Kidney (tissue), 14 donors: Measurements from ENCODE around the gene GATB. TPM values are rescaled to one million over a fixed set of nuclear protein-coding genes. Genes with fewer than 3 reads are reported as not detected.

Experiments
- DNase-seq, 5 donors: peaks; one replicate each; pipeline ENCODE4 v3.0.0-alpha.2; 2013 to 2020
- FAIRE-seq: peaks from 2 replicates; lab custom pipeline; 2012; peaks lifted over from hg19 to GRCh38; lab: Jason Lieb, UNC
- H3K27ac ChIP-seq, 2 donors: one replicate each; pipeline ENCODE4 v1.7.0; 2013; ENCODE audit warnings: low read depth in 2 of 2, low read length in 2 of 2, inconsistent platforms in 1 of 2
- H3K27me3 ChIP-seq: one replicate; pipeline ENCODE4 v1.7.1; 2013; ENCODE audit warnings: low read length, inconsistent platforms; ENCODE audit not compliant: control insufficient read depth, insufficient read depth
- H3K36me3 ChIP-seq, 3 donors: one replicate each; pipeline versions ENCODE4 v1.7.0 to v1.7.1; 2013; ENCODE audit warnings: low read length in 3 of 3, control low read depth in 1 of 3, inconsistent platforms in 1 of 3; ENCODE audit not compliant: insufficient read depth in 3 of 3, control insufficient read depth in 2 of 3
- H3K4me1 ChIP-seq, 3 donors: one replicate each; pipeline versions ENCODE4 v1.7.0 to v1.7.1; 2013; ENCODE audit warnings: low read length in 3 of 3, inconsistent platforms in 1 of 3, low read depth in 1 of 3; ENCODE audit not compliant: control insufficient read depth in 2 of 3, insufficient read depth in 2 of 3
- H3K4me3 ChIP-seq, 3 donors: one replicate each; pipeline versions ENCODE4 v1.7.0 to v1.8.1; 2013; ENCODE audit warnings: low read length in 3 of 3, control low read depth in 1 of 3, inconsistent platforms in 1 of 3
- H3K9ac ChIP-seq, 3 donors: one replicate each; pipeline versions ENCODE4 v1.7.0 to v1.7.1; 2013; ENCODE audit warnings: low read length in 3 of 3, control low read depth in 1 of 3, inconsistent platforms in 1 of 3
- H3K9me3 ChIP-seq, 3 donors: one replicate each; pipeline versions ENCODE4 v1.7.0 to v1.7.1; 2013; ENCODE audit warnings: low read length in 3 of 3, control low read depth in 1 of 3, inconsistent platforms in 1 of 3; ENCODE audit not compliant: control insufficient read depth in 2 of 3, insufficient read depth in 1 of 3
- CTCF ChIP-seq: IDR thresholded peaks from 3 replicates; pipeline ENCODE4 v1.5.1; 2012; ENCODE audit warnings: mild to moderate bottlenecking, moderate library complexity, borderline replicate concordance; ENCODE audit not compliant: insufficient read depth; ENCODE audit errors: extremely low read depth
- intact Hi-C: fragments of 100-400 bp; cut with DNase I; formaldehyde crosslinking; loops from one replicate; pipeline ENCODE4 v1.11.1; 2022
- polyA plus RNA-seq: library from polyadenylated mRNA; stranded (reverse); fragments of 350-450 nt; fragmentation: Illumina TruSeq; extraction: RNeasy Lipid Tissue Mini Kit (QIAGEN cat#74804); gene quantifications from one replicate; pipeline ENCODE4 v1.2.3, GENCODE V29; 2014; ENCODE audit warnings: low read depth, low replicate concordance; ENCODE audit not compliant: insufficient read depth
- total RNA-seq: library from RNA; stranded (reverse); fragmentation: NEBNext Ultra II Directional; extraction: Animal tissue kit (Norgen Biotek cat#: 25700); gene quantifications from one replicate; pipeline ENCODE4 v1.2.1, GENCODE V29; 2021
- donor health status: control.
- donor health status: control.
- donor health status: control.
- donor health status: control.
- donor health status: control.
- donor health status: DM: yes; HTN: yes; CAD: no.
- donor health status: Normal renal cell carcinoma (clear cell type).

Gene GATB
- total and polyA plus RNA-seq, 2 donors from 2014 or later = 17.0 to 50.9 TPM

- no peak for FAIRE-seq
- no peaks in the 10 kb centered on the region for H3K27me3 ChIP-seq
- no peaks in the 10 kb centered on the region for H3K9me3 ChIP-seq
- intact Hi-C loops = no loop called here
- no peak overlapping the region for H3K9ac ChIP-seq
- no peak overlapping the region for H3K4me3 ChIP-seq
- no peaks in the 10 kb centered on the region for H3K4me1 ChIP-seq
- no peaks in the 10 kb centered on the region for H3K36me3 ChIP-seq
- TF ChIP-seq CTCF = no peak
- H3K27ac ChIP-seq = no peak overlapping the region
- peak in 4 of 5 donors; percentile 41 to 59 (median 53) for DNase-seq
Measured at GRCh38 chr4:151729731-151730559, 30.9 kb downstream of the GATB start.

- Histone ChIP-seq H3K4me1 (no peaks in the 10 kb centered on the region), H3K36me3 (no peaks in the 10 kb centered on the region), H3K9me3 (no peaks in the 10 kb centered on the region), H3K27me3 (no peaks in the 10 kb centered on the region), H3K27ac (no peak overlapping the region), H3K9ac (no peak overlapping the region), H3K4me3 (no peak overlapping the region)
- intact Hi-C loops = no loop called here
- DNase-seq (no peak), FAIRE-seq (no peak)
- no peak for TF ChIP-seq CTCF
Measured at GRCh38 chr4:151728679-151729078, 32.1 kb downstream of the GATB start.

- Histone ChIP-seq H3K9me3 (no peaks in the 10 kb centered on the region), H3K36me3 (no peaks in the 10 kb centered on the region), H3K4me3 (no peak overlapping the region), H3K27me3 (no peaks in the 10 kb centered on the region), H3K27ac (no peak overlapping the region), H3K4me1 (no peaks in the 10 kb centered on the region), H3K9ac (no peak overlapping the region)
- FAIRE-seq (no peak), DNase-seq (no peak)
- no peak for TF ChIP-seq CTCF
- intact Hi-C loops = no loop called here
Measured at GRCh38 chr4:151728006-151728405, 32.8 kb downstream of the GATB start.
